ENCODE results near the gene LILRB3.
A peak's percentile ranks its signal among the peaks of the same experiment; 100 is the strongest.
"Not testable (repeated sequence)": the region's sequence is repeated elsewhere in the genome, so short reads cannot be mapped to it uniquely, and the experiment has no call there.

The LILRB3 gene

DNA sequence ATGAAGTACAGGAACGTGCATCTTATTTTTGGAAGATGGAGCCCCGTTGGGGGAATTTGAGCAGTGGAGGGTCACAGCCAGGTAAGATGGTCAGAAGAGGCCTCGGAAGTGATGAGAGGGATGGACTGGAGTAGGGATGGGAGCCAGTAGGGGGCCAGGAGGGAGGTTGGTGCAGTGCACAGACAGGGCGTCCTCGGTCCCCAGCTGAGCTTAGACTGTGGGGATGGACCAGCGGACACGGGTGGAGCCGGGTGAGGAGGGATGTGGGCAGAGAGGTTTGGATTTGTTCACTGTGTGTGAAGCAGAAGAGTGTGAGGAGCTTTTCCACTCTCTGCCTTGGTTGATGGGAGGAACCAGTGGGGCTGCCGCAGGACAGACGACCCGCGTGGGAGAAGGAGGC is 11.6 kb downstream of the LILRB3 start:
- no peak for DNase-seq

DNA sequence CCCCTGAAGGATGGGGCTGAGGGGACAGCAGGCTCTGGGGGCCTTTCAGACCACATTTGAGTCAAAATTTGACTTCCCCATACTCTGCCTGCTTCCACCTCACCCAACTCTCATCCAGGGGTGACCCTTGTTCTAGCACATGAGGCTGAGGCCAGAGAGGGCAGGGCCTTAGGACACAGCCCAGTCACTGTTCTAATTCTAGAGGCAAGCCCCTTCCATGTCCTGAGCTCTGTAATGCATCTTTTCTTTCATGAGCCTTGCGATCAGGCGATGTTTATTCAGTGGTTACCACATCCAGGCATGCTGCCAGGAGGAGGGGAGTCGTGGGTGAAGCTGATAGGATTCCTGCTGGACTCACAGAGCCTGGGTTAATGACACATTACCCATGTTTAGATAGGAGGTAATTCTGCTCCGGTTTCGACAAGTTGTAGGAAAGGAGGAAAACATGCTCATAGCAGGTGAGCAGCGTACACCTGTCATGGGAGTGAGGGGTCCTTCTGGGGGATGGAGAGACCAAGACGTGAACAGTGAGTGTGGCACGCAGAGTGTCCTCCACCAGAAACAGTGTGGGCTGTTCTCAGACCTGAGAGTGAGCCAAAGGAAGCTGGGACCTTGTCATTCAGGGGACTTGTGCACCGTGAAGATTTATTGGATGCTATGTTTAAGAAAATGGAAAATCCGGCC is 12.9 kb downstream of the LILRB3 start:
- peak in 50 of 56 donors; percentile 6 to 86 (median 61) for DNase-seq

DNA sequence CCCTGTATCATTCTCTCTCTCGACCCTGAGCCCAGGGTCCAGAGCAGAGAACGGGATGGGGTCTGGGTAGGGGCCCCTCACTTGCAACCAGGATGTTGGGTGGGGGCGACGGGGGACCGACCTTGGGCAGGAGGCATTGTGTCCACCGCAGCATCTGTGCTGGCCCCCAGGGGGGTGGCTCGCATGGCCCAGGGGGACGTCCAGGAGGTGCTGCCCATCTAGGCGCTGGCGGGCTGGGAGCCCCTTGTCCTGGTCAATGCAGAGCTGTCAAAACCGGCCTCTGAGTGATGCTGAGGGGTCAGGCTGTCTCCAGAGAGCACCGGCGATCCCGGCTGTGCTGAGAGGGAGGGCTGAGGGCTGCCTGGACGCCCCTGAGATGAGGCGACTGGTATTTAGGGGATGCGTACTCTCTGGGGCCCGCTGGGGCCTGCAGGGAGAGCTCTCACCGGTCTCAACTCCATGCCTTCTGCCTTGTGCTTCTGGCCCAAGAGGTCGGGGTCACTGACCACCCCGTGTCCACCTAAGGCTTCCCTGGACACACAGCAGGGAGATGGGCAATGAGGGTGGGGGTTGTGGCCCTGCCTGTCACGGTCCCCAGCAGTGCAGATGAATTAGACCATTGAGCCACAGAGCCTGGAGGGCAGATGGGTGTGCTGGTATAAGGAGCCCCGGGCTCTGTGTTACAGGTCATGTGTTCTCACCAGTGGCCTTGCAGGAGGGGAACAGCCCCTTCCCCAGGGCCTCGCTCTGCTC is 13.6 kb downstream of the LILRB3 start:
- DNase-seq, result peak in 27 of 56 donors; percentile 21 to 71 (median 54)

GRCh38 chr19:54208784-54209057 is 14.1 kb downstream of the LILRB3 start:
- DNase-seq, result no peak

DNA sequence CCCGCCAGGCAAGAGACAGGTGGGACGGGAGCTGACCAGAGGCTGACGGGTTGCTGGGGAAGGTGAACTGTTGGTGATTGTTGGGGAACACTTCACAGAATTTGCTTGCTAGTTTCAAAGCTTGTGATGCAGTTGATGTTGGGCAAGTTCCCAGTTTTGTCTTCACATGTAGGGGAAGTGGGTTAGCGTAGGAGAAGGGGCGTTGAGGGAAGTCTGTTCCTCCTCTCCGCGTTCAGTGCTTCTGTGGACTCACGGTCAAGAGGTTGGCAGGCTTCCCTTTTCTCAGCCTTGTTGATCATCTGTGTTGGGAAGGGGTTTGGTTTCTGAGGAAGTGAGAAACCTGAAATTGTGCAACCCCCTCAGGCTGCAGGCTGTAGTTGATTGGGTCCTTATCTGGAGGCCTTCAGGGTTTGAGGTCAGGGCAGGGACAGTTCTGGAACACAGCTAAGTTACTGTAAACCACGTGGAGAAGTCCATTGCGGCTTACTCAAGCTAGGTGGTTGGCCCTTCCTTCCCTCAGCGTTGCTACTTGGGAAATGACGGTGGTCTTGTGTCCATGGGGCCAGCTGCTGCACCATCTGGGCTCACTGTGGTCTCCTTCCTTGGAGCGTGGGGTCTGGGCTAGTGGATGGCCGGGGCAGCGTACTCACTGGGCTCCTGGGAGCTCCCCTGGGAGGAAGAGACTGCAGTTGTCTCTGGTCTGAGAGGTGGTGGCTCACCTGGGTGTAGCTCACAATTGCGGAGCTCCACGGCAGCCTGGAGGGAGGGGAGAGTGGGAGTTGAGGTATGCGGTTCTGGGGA is 14.6 kb downstream of the LILRB3 start:
- peak in 36 of 56 donors; percentile 7 to 74 (median 38) for DNase-seq

DNA sequence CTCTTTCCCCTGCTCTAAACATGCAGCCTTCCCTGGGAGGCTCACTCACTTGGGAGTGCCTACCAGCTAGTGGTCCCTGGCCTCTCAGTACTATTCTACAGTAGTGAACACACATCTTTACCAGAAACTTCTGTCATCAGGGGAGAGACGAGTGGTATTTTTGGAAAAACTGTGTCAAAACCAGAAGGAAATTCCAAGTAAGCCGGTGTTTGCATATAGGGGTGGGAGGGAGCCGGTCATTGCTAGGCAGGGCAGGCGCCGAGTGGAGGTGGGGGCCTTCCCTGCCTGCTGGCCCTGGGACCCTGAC is 15.2 kb downstream of the LILRB3 start:
- no peak for DNase-seq

DNA sequence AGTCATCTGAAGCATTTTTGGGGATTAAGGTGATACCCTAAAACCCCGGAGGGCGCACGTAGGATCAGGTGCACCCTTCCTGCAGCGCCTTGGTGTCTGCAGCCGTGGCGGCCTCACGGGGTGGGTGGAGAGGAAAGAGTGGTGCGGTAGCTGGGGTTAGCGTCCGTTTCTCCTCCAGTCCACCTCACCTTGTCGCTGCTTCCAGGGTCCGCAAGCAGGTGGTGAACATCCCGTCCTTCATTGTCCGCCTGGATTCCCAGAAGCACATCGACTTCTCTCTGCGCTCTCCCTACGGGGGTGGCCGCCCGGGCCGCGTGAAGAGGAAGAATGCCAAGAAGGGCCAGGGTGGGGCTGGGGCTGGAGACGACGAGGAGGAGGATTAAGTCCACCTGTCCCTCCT is 15.6 kb downstream of the LILRB3 start:
- DNase-seq, result not testable (repeated sequence)

GRCh38 chr19:54206831-54207177 is 16.0 kb downstream of the LILRB3 start:
- DNase-seq, result no peak

DNA sequence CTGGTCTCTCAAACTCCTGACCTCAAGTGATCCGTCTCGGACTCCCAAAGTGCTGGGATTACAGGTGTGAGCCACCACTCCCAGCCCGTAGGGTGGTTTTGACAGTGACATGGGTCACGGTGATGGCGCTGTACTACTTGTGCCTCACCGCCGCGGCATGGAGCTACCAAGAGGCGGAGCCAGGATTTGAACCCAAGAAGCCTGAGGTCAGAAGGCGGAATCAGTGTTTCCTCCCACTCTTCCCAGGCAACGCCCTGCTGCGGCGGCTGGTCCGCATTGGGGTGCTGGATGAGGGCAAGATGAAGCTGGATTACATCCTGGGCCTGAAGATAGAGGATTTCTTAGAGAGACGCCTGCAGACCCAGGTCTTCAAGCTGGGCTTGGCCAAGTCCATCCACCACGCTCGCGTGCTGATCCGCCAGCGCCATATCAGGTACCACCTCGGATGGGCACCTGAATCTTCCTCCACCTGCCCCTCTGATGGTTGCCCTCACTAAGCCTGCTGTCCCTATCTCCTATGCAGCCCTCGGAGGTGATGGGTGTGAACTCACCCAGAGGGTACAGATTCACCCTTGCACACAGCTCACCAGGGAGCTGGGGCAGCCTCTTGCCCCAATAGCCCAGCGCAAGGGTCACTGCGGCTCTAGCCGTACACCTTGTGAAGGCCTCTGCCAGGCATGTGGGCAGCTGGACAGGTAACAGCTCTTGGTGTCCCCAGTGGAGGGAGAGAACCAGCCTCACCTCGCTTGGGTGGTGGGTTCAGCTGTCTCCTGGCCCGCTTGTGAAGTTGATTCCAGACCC is 16.6 kb downstream of the LILRB3 start:
- DNase-seq, result no peak

GRCh38 chr19:54204767-54205468 is 17.9 kb downstream of the LILRB3 start:
- no peak for DNase-seq

DNA sequence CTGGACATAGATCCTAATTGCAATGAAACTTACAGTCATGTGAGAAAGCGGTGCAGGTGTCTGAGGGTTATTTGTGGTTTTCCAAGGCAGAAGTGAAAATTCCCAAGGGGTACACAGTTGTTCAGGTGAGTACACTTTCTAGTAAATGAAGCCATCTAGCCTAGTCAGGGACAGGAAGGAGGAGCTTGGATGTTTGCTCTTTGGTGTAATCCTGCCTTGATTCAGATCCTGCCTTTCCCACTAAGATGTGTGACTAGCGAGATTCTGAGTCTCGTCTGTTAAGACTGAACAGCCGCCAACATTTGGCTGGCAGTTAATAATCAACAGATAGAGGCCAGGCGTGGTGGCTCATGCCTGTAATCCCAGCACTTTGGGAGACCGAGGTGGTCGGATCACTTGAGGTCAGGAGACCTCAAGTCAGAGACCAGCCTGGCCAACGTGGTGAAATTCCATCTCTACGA is 19.6 kb downstream of the LILRB3 start:
- no peak for DNase-seq

DNA sequence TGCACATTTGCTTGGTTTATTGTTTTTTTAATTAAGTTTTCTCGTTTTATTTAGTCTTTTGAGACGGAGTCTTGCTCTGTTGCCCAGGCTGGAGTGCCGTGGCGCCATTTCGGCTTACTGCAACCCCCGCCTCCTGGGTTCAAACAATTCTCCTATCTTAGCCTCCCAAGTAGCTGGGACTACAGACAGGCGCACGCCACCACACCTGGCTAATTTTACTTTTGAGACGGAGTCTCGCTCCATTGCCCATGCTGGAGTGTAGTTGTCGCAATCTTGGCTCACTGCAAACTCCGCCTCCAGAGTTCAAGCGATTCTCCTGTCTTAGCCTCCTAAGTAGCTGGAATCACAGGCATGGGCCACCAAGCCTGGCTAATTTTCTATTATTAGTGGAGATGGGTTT is 20.8 kb downstream of the LILRB3 start:
- DNase-seq, result no peak

GRCh38 chr19:54201172-54201701 is 21.6 kb downstream of the LILRB3 start:
- no peak for DNase-seq

DNA sequence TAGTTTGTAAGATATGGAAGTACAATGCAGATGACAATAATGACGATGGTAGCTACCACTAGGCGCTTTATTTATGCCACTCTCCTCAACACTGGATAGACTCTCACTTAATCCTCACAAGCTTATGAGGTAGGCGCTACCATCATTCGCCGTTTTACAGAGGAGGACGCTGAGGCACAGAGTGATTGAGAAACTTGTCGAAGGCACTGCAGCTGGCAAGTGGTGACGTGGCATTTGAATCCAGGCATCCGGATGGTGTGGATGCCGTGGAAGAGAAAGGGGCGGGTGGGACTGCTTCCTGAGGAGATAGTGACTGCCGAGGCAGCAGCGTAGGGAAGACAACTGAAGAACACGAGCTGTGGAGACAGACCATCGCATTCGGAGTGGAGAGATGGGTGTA is 23.4 kb downstream of the LILRB3 start:
- DNase-seq, result no peak

- DNase-seq, result no peak
Observed at GRCh38 chr19:54197121-54197520, 25.7 kb downstream of the LILRB3 start.

- DNase-seq, result no peak
Observed at GRCh38 chr19:54196536-54196935, 26.3 kb downstream of the LILRB3 start.

DNA sequence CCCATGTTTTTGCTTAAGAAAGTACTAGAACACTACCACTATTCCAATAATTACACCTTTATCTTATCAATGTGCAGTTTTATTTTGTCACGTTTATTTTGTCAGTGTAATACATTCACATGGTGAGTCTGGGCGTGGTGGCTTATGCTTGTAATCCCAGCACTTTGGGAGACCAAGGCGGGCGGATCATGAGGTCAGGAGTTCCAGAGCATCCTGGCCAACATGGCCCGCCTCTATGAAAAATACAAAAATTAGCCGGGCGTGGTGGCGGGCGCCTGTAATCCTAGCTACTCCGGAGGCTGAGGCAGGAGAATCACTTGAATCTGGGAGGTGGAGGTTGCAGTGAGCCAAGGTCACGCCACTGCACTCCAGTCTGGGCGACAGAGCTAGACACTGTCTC is 28.3 kb downstream of the LILRB3 start:
- DNase-seq, result not testable (repeated sequence)

- no peak for DNase-seq
Observed at GRCh38 chr19:54193011-54193410, 29.8 kb downstream of the LILRB3 start.

- DNase-seq, result no peak
Observed at GRCh38 chr19:54191811-54192453, 30.9 kb downstream of the LILRB3 start.

All from amygdala (tissue), 56 donors.